Measurements from ENCODE around the gene CCSER1.

The CCSER1 gene

DNA sequence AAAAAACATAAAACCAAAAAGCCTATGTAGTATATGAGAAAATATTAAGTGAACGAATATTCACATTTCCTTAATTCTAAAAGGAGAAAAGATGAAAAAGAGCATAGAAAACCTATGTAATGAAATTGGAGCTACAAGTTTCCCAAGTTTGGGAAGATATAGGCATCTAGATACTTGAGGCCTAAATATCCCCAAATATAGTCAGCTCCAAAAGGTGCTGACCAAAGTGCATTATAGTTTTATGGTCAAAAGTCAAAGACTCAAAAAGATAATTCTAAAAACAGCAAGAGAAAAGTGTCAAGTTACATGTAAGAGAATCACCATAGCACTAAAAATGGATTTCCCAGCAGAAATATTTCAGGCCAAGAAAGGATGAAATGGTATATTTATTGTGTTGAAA lies 1502.9 kb downstream of the CCSER1 start:
- DNase-seq, result no peak

DNA sequence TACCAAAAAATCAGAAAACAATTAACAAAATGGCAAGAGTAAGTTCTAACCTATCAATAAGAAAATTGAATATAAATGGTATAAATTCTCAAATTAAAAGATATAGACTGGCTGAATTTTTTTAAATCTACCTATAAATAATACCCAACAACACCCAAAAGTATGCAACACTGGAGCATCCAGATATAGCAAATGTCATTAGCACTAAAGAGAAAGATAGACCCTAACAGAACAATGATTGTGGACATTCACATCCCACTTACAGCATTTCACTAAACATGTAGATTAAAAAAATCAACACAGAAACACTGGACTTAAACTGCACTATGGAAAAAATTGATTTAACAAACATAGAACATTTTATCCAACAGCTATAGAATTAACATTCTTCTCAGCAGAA lies 1503.6 kb downstream of the CCSER1 start:
- DNase-seq, result no peak

DNA sequence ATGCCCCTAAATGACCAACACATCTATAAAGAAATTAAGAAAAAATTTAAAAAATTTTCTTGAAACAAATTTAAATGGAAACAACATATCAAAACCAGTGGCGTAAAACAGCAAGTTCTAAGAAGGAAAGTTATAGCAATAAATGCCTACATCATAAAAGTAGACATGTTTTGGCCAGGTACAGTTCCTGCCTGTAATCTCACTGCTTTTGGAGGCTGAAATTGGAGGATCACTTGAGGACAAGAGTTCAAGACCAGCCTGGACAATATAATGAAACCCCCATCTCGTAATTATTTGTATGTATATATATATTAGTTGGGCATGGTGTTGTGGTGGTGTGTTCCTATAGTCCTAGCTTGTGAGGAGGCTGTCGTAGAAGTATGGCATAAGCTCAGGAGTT lies 1504.1 kb downstream of the CCSER1 start:
- DNase-seq, result no peak

DNA sequence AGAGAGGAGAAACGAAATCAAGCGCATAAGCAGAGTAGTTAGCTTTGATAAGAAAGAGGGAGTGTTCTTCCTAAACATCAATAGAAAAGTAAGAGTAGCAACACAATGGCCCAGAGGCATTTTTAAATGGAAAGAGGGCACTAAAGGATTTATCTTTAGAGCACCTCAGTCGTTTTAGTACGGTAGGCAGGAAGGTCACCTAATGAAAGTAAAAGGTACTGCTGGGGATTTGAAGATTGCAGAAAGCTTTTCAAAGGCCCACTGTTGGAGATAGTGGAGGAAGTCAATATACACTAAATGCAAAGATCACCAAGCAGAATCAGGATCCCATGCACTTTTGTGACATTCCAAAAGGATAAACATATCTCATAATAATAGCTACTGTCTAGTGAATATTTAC lies 1508.9 kb downstream of the CCSER1 start:
- DNase-seq, result no peak
